Effector CD4-positive, alpha-beta T cell (primary cell): ENCODE measurements around the gene DDN.

Experiments used
- DNase-seq: peaks from one replicate; pipeline ENCODE4 v3.0.0-alpha.2; 2020

DDN gene

DNA sequence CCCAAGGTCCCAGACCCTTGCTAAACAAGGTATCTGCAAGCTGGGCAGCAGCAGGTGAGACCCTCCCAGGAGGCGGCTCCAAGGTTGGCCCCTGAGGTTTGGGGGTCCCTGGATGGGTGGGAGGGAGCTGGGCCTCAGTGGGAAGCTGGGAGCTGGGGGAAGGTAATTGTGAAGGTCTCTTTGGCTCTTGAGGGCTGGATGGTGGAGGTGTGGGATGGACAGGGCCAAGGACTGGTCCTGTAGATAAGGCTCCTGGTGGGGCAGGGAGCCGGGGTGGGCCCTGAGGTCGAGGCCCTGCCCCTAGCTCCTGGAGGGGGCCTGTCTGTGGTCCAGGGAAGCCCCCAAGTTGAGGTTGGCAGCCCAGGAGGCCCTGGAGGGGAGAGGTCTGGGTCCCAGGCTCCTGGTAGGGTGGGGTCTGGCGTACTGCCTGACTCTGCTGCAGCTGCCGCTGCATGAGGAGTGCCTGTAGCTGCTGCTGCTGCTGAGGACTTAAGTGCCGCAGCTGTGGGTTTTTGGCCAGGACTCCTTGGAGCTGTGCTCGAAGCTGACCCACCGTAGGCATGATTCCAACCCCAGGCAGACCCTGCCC lies 32.5 kb upstream of the DDN start:
- DNase-seq: no peak

DNA sequence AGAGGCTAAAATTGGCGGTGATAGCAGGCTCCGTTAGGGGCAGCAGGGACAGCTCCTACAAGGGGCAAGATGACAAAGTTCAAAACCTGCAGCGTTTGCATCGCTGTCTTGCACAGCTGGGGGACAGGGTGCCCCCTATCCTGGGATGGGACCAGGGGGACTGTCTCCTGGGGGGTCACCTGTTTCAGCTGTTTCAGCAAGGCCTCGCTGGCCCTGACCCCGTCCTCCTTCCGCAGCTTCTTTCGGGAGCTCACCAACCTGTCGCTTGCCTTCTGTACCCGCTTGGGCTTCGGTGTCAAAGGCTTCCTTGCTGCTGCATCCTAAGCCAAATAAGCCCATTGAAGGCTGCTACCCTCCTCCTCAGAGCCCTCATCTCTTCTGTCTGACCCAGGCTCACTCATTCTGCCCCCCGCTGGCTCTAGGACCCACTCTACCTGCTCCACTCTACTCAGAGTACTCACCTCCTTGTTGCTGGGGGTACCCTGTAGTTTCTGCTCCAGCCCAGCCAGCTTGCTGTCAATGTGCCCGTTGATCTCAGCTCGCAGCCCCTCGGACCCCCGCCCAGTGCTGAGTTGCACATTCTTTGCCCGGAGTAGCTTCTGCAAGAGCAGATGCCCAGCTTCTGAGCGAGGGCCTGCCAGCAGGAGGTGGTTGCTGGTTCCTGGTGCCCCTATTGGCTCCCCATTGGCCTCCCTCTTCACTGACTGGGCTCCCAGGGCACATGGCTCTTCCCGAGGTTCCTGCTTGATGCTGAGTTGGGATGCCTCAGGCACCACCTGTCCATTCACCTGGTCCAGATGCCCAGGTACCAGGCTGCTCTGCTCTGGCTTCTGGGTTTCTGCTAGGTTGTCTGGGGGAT lies 31.8 kb upstream of the DDN start:
- DNase-seq: no peak

DNA sequence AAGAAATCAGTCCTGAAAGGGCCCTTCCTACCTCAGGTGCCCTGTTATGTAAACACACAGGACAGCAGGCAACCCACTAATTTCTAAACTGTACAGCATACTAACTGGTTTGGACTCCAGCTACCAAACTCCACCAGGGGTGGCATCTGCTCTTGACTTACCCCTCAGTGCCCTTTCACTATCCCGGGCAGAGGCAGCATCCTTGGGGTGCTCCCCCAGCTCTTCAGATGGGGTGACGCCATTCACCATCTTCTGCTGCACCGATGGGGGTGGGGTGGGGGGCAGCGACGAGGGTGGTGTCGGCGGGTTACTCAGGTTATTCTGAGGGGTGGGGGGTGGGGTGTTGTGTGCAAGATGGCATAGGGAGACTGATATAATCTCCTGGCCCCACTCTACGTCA lies 30.9 kb upstream of the DDN start:
- no peak for DNase-seq

DNA sequence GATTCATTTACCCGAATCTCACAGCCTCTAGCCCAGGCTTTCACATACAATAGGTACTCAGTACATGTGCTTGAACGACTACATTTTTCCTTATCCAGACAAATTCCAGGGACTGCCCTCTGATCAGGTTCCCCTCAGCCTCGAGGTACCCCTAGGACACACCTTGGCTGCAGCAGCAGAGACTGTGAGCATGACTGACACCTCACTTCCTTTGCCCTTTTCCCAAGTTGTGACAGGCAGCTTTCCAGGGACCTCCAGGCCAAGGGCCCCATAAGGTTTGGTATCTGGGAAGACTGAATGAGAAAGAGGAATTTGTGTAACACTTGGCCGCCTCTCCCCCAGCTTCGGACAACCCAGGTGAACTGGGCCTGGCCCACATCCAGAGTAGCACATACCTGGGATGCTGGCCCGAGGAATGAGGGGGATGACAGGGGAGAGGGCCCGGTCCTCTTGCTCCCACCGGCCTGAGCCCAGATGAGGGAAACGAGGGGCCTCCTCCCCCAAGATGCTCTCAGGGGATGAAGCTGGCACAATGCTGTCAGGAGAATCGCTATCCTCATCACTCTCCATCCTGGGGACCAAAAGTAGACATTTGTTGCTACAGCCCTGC lies 29.6 kb upstream of the DDN start:
- DNase-seq: no peak

DNA sequence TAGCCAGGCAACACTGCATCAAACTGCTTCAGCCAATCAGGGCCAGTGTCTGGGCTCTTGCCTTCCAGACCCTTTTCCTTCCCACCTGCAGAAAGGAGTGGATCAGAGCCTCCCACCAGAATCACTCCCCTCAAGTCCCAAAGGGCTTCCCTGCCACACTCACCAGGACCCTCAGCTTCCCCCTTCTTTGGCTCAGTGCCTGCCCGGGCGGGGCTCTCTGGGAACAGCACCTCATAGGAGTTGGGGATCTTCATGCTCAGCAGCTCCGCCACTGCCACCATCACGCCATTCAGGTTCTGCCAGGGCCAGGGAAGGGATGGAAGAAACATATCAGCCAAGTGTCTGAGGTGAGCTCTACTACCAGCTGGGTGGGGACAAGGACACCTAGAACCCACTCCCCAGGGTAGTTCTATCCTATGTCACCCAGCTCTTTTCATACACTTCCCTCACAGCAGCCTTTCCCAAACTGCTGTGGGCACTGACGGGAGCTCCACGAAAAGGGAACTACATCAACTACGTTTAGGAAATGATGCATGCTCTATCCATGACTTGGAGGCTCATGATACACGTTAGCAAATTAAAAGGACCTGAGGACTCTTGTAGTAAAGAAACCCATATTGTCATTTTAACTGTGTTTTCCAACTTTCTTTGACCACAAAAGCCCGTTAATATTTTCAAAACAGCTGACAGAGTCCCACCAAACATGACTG lies 28.8 kb upstream of the DDN start:
- DNase-seq: no peak

DNA sequence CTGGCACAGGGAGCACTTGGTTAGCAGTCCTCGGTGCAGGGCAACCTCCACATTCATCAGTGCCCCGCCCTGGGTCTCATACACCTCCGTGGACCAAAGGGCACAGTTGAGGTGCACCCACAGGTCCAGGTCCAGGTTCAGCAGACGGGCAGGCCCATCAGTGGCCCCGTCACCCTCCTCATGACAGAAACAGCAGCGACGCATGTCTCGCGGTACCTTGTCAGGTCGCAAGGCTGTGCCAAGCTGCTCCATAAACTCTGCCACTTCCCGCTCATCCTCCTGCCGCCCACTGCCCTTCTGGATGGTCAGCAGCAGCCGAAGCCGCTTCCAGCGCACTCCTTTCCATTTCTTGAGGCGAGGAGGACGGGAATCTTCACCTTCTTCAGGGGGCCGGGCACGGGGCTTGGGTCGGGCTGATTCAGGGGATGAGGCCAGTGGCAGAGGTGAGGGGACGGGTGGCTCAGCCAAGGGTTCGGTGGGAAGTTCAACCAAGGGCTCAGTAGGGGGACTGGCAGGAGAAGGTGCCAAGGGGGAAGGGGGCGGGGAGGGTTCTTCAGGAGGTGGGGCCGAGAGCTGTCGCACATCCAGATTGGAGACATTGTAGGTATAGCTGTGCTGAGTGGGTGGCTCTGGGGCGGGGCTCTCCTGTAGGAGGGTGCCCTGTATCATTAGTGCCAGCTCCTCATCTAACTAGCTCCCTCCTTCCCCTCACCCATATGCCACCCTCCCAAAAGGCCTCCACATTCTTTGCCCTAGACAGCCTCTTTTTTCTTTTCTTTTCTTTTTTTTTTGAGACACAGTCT lies 27.7 kb upstream of the DDN start:
- no peak for DNase-seq

DNA sequence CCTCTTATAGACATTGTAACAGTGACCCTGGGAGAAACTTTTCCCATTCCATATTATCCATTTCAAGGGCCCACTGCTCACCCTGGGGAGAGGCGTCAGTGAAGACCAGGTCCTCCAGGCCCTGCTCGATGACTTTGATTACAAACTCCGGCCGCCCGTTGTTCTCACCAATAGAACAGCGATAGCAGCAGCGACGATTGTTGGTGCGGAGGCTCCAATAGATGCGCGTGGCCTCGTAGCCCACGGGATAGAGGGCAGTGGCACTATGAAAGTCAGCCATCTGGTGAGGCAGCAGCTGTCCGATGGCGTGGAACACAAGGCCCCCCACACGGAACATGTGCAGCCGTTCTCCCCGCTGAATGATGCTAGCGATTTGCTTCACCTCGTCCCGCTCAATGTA lies 26.9 kb upstream of the DDN start:
- DNase-seq: no peak

DNA sequence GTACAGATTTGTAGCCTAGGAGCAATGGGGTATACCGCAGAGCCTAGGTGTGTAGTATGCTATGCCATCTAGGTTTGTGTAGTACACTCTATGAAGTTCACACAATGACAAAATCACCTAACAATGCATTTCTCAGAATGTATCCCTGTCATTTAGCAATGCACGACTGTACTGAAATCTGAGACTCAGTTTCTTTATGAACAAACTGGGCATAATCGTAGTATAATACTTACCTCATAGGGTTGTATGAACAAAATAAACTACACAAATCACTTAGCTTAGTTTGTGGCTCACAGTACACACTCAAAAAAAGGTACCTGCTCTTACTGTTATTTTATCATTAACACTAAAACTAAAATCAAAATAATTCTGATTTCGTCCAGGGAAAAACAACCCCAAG lies 26.3 kb upstream of the DDN start:
- DNase-seq: no peak

DNA sequence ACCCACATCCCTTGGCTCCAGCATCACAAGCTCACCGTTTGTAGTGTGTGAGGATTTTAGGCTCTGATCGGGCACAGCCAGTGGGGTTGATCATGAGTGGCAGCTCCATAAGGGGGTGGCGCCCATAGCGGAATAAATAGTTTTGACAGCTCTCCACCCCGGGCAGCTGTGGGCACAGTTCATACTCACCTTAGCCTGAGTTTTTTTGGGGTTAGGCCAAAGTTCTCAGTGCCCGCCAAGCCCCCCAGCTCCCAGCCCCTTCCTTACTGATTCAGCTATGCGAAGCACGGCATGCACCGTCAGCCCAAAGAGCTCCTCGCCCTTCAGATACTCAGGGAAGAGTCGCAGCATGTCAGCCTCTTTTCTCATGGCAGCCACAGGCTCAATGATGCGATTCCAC lies 25.4 kb upstream of the DDN start:
- no peak for DNase-seq

DNA sequence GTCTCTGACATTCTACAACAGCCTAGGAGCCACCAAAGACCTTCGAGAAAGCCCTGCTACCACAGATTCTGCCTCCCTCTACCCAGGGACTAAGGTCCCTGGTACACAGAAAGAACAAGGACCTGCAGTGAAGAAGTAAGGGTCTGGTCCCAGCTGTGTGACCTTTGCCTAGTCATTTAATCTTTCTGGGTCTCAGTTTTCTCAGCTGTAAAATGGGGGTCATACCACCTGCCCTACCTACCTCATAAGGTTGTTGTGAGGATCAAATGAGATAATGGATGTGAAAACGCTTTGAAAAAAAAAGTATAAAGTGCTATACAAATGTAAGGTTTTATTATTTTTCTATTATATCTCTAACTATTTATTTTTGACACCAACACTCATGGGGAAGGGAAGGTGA lies 24.6 kb upstream of the DDN start:
- DNase-seq: no peak

DNA sequence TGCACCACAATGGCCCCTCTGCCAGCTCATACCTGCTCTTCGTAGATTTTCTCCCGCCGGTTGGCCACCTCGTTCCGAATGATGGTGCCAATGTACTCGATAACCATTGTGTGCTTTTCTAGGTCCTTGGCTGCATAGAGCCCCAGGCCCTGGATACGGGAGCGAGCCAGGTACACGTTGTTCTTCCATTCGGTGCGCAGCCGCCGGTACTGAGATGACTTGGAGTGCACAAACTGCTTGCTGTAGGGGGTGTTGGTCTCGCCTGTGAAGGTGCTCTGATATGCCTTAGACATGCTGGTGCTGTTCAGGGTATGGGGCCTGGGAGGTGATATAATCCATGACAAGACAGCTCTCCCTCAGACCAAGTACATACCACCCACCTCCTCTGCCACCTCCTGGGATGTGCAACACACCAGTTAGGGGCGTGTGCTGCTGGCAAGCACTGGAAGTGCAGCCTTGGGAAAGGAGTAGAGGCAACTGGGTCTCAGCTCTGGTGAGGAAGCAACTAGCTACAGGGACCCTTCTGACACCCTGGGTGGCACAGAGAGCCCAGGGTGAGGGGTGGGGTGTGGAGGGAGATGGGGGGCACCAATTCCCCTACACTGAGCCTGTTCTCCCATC lies 23.5 kb upstream of the DDN start:
- DNase-seq: no peak

DNA sequence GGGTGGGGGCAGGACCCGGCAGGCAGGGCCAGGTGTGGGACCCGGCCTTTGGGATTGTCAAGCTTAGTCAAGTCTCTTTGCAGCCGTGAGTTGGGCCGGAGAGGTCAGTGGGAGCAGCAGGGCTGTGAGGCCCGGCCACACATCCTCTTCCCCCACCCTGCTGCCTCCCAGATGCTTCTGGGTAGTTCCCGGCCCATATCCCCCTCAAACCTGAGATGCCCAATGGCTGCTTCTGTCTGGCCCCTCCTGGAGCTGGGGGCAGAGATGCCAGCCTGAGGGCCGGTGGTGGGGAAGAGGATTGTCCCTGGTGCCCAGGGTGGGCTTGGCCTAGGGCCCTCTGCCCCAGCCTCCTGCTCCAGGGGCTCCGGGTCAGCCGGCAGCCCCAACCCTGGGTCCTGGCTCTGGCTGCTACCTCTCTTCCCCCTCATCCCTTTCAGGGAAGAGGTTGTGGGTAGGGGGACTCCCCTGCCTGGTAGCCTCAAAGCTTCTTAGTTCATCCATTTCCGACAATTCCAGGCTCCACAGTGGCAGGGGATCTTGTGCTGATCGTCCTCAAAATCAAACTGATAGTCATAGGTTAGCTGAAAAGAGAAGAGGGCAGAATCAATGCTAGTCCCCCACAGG lies 22.2 kb upstream of the DDN start:
- no peak for DNase-seq

DNA sequence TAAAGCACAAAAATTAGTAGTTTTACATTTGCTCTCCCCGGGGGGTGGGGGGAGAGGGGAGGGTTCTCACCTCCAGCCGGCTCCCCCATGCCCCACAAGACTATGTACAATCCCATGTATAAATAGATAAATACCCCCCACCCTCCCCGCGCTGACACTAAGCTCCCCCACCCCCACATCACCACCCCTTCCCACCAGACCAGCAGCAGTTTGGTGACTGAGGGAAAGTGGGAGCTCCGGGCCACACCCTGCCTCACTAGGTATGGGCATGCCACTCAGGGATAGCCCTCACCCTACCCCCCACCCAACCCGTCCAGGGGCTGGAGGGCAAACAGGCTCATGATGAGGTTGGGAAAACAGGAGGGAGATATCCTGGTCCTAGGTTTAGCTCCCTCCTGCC lies 21.3 kb upstream of the DDN start:
- no peak for DNase-seq

DNA sequence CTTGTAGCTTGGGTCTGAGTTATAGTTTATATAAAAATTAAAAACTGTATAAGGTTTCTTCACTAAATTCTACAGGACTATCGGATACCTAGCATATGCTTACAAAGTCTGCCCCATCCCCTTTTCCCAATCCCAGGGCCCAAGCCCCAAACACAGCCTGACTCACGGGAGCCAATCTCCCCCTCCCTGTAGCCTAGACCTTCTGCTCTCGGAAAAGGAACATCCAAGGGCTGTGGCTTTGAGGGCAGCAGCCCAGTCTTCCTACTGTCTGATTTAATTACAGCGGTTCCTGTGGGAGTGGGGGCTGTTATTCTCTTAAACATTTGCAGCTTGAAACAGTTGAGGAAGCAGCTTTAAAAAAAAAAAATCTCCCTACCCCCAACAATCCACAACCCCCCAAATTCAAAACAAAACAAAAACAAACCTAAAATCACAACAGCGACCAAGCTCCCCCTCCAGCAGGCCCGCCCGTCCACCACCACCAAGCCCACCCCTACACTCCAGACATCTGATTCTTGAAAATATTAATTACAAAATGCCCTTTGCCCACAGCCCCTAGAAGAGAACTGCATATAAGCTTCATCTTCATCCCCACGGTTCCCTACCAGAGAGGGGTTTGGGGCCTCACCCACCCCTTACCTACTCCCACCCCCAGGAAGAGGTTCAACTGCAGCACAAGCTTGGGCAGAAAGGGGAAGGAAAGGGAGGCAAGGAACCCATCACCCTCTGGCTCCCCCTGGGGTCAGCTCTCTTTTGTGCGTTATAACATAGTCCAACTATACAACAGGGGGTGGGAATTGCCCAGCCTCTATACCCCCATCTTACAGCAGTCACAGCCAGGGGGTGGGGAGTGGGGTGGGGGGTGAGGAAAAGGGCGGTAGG lies 20.5 kb upstream of the DDN start:
- no peak for DNase-seq

DNA sequence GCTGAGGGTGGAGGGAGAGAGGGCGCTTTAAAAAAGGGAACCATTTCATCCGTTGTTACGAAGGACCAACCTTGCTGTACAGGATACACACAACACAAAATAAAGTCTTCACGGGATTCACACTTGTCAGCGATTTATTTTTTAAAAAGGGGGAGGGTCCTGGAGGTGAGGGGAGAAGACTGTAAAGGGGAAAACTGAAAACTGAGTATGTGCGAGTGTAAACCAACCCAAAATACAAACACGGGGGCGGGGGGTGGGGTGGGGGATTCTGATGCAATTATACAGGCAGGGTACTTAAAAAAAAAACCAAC lies 19.9 kb upstream of the DDN start:
- DNase-seq: no peak

DNA sequence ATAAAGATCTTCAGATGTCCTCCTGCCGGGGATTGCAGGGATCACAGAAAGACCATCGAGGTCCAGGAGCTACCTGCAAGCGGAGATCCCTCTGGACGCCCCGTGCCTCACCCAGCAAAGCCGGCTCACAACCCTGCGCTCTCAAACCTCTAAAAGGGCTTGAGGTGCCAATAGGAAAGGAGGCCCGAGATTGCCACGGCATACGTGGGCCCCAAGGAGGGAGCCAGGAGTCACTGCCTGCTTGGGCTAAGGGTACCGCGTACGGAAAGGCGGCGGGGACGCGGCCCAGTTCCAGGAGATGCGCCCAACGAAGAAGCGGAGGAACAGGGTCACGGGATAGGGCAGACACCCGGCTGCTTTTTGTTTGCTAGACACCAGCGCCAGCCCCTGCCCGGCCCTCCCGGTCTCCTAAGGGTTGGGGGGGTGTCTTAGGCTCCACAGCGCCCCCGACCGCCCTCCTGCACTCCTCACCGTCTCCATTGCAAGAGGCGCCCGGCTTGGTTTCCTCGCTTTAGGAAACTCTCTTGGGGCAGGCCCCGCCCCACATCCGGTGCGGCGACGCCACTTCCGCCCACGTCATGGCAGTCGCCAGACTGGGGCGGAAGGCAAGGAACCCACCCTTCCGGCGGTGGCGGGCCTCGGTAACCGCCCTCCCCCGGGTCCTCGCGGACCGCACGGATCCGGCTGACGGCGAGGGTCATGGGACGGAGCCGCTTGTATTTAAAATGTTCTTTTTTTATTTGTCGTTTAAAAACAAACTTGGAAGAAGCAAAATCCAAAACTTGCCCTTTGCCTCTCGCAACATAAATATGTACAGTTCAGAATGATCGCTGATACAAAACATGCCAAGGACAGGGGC lies 19.3 kb upstream of the DDN start, which contains the start of gene PRKAG1:
Gene PRKAG1, minus strand, starts transcription at position 516 of the 859 bp plus-strand sequence. Its CDS starts 36 bp downstream, at position 480.
- DNase-seq: peak; percentile 96

DNA sequence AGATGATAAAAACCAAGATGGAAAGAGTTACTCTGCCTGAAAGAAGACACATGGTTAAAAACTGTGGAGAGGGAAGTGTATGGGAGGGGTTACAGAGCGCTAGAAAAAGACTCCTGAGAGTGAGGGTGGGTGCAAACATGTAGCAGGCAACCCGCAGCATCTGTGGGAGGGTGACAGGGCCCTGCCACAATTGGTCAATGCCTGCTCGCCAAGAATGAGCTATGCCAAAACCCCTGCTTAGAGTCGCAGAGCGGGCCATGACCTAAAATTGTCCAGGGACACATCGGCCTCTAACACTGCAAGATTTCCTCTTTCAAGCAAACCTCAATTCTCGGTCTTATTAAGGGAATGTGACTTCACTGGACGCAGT lies 18.7 kb upstream of the DDN start:
- no peak for DNase-seq

DNA sequence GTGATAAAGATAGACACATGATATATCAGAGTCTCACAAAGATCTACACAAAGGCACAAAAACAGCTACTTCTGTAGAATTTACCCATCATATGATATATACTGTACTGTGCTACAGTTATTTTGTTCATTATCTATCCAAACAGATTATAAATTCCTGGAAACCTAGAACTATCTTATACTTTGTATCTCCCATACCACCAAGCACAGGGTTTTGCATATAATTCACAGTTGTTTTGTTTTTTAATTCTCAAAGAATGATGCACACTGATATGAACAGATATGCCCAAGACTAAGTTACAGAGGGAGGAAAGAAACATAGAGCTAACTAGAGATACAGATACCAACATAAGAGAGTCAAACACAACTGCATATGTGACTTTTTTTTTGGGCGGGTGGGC lies 16.0 kb upstream of the DDN start:
- DNase-seq: no peak

DNA sequence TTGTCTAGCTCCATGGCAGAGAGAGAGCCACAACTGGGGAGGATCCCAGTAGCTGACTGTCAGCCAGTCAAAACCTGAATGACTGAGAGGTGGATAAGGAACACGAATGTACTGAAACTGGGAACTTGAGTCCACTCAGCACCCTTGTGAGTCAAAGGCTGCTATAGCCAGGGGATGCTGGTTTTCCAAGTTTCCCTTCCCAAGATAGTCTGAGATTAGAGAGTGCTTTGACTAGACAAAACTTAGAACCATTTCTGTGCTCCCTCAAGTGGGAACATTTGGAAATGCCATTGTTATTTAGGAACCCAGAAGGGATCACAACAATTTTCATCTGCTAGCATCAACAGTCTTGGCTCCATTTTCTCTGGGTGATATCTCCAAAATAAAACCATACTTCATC lies 15.4 kb upstream of the DDN start:
- DNase-seq: no peak

DNA sequence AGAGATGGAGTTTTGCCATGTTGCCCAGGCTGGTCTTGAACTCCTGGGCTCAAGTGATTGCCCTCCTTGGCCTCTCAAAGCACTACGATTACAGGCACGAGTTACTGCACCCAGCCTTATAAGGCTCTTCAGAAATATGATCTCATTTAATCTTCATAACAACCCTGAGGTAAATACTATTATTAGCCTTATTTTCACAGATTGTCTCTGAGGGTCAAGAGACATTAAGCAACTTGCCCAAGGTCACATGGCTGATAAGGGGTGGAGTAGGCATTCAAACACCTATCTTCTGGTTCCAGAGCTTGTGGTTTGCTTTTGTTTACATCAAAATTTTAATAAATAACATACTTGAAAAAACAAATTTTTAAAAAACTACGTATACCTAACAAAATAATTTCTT lies 14.3 kb upstream of the DDN start:
- no peak for DNase-seq
